ENCODE results near the gene HOMER2.

The HOMER2 gene

GRCh38 chr15:82878325-82878724 lies 74.2 kb downstream of the HOMER2 start:
- Histone ChIP-seq H3K36me3 (ENCODE audit: control insufficient read depth in 2 of 2, insufficient read depth in 1 of 2, low read length in 2 of 2) (peaks cover 0 to 19% of the 10 kb centered on the region in 2 experiments; a peak in 2 of 3 replicates), H3K4me1 (ENCODE audit: control insufficient read depth, insufficient read depth, low read length) (no peaks in the 10 kb centered on the region), H3K4me3 (ENCODE audit: low read depth, low read length) (no peak overlapping the region), H3K9me3 (ENCODE audit: control insufficient read depth, insufficient read depth, low read depth, low read length) (no peaks in the 10 kb centered on the region), H3K27ac (ENCODE audit: extremely low read depth, low read depth, low read length) (no peak overlapping the region)
- peak; percentile 55 for TF ChIP-seq ZNF121 (tag by site-specific recombination; IDR thresholded peaks at IDR 0.05)
- no peak for TF ChIP-seq ZNF112 (tag by site-specific recombination; IDR thresholded peaks at IDR 0.05)
- CTCF ChIA-PET, result no interaction called here
- POLR2A ChIA-PET, result no interaction called here

GRCh38 chr15:82877825-82878224 lies 74.7 kb downstream of the HOMER2 start:
- Histone ChIP-seq H3K9me3 (ENCODE audit: control insufficient read depth, insufficient read depth, low read depth, low read length) (no peaks in the 10 kb centered on the region), H3K27ac (ENCODE audit: extremely low read depth, low read depth, low read length) (no peak overlapping the region), H3K4me1 (ENCODE audit: control insufficient read depth, insufficient read depth, low read length) (no peaks in the 10 kb centered on the region), H3K36me3 (ENCODE audit: control insufficient read depth in 2 of 2, insufficient read depth in 1 of 2, low read length in 2 of 2) (peaks cover 0 to 24% of the 10 kb centered on the region in 2 experiments; a peak in 2 of 3 replicates), H3K4me3 (ENCODE audit: low read depth, low read length) (no peak overlapping the region)
- ChIA-PET POLR2A (no interaction called here), CTCF (no interaction called here)
- TF ChIP-seq ZSCAN4 (tag by site-specific recombination; IDR thresholded peaks at IDR 0.05) (no peak), ZNF398 (tag by site-specific recombination; IDR thresholded peaks at IDR 0.05) (no peak), ZNF211 (tag by site-specific recombination; IDR thresholded peaks at IDR 0.05; ENCODE audit: low read depth) (no peak), ELK4 (IDR thresholded peaks at IDR 0.05; ENCODE audit: borderline replicate concordance, low read depth, low read length) (no peak), ZNF350 (tag by site-specific recombination; IDR thresholded peaks at IDR 0.05) (no peak), ZNF214 (tag by site-specific recombination; IDR thresholded peaks at IDR 0.05; ENCODE audit: borderline replicate concordance) (no peak), ZNF416 (tag by site-specific recombination; IDR thresholded peaks at IDR 0.05) (no peak), ZBTB11 (tag by site-specific recombination; conservative IDR thresholded peaks at IDR 0.05; ENCODE audit: low read depth) (no peak), ZNF776 (tag by site-specific recombination; IDR thresholded peaks at IDR 0.05; ENCODE audit: borderline replicate concordance) (no peak), ZNF202 (tag by site-specific recombination; IDR thresholded peaks at IDR 0.05; ENCODE audit: borderline replicate concordance) (no peak), KLF17 (tag by site-specific recombination; IDR thresholded peaks at IDR 0.05) (no peak), ZNF335 (tag by site-specific recombination; conservative IDR thresholded peaks at IDR 0.05) (no peak), ZNF140 (tag by site-specific recombination; IDR thresholded peaks at IDR 0.05) (no peak), ZNF23 (tag by site-specific recombination; IDR thresholded peaks at IDR 0.05; ENCODE audit: borderline replicate concordance) (no peak), BCL11B (tag by site-specific recombination; IDR thresholded peaks at IDR 0.05; ENCODE audit: low read depth) (no peak), SP7 (tag by site-specific recombination; IDR thresholded peaks at IDR 0.05) (no peak), ZNF658 (tag by site-specific recombination; IDR thresholded peaks at IDR 0.05) (no peak), ZSCAN23 (tag by site-specific recombination; IDR thresholded peaks at IDR 0.05) (no peak), PRDM10 (tag by site-specific recombination; IDR thresholded peaks at IDR 0.05) (no peak)

All from HEK293 (cell line).